Lower lobe of right lung (tissue), 2 donors: ENCODE measurements around the gene PIP5K1B. TPM values are rescaled to one million over a fixed set of nuclear protein-coding genes. Genes with fewer than 3 reads are reported as not detected.

Source experiments
- ATAC-seq, 2 donors: fragments of 200-7000 bp; cut with Tn5 transposase; one replicate each; pipeline ENCODE4 v1.9.1; 2020 to 2022; ENCODE audit warnings: mild to moderate bottlenecking in 2 of 2, moderate library complexity in 2 of 2
- DNase-seq: peaks from one replicate; pipeline ENCODE4 v3.0.0-alpha.2; 2020
- H3K27ac ChIP-seq: fragments of 200-600 bp; one replicate; pipeline ENCODE4 v1.8.0; 2022
- H3K27me3 ChIP-seq: fragments of 200-600 bp; one replicate; pipeline ENCODE4 v1.8.0; 2022; ENCODE audit warnings: low read depth
- H3K36me3 ChIP-seq: fragments of 200-600 bp; one replicate; pipeline ENCODE4 v1.8.0; 2022; ENCODE audit warnings: mild to moderate bottlenecking
- H3K4me1 ChIP-seq: fragments of 200-600 bp; one replicate; pipeline ENCODE4 v1.8.0; 2022
- H3K4me3 ChIP-seq: fragments of 200-600 bp; one replicate; pipeline ENCODE4 v1.8.0; 2022; ENCODE audit warnings: mild to moderate bottlenecking
- H3K9me3 ChIP-seq: fragments of 200-600 bp; one replicate; pipeline ENCODE4 v1.8.0; 2022
- intact Hi-C: fragments of 100-400 bp; cut with DNase I; formaldehyde crosslinking; loops from one replicate; pipeline ENCODE4 v1.11.0; 2022
- total RNA-seq: library from RNA; stranded (reverse); fragmentation: NEBNext Ultra II Directional; extraction: Animal tissue kit (Norgen Biotek cat#: 25700); gene quantifications from one replicate; pipeline ENCODE4 v1.2.1, GENCODE V29; 2021
- TF ChIP-seq, protein P1 (sequence below): fragments of 200-600 bp; IDR thresholded peaks from one replicate; pipeline ENCODE4 v1.8.0; 2022; ENCODE audit warnings: antibody characterized with exemption, mild to moderate bottlenecking
- donor health status: DM: no; HTN: yes; CAD: no; lungs with severe emphysema.

Gene PIP5K1B
- total RNA-seq, 1 donor from 2014 or later, result 35.9 TPM

DNA sequence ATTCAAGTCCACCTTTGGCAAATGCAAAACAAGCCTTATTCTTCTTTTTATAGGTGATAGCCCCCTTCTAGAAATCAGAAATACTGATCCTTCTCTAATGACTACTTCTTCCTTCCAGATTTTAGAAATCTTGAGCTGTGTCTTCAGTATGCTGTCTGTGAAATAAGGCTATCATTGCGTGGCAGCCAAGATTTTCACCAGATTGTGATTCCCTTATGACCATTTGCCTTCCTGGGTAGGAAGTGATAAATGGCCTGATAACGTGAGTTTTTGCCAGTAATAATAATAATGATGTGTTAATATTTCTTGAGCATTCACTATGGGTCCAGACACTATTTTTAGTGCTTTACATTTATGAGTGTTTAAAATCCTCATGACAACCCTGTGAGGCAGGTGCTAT, 80.9 kb downstream of the PIP5K1B start:
- Histone ChIP-seq H3K36me3 (peaks cover 6% of the 10 kb centered on the region), H3K27me3 (no peaks in the 10 kb centered on the region), H3K4me3 (no peak overlapping the region), H3K27ac (no peak overlapping the region), H3K9me3 (no peaks in the 10 kb centered on the region), H3K4me1 (peaks cover 48% of the 10 kb centered on the region)
- no peak for DNase-seq
- TF ChIP-seq, protein P1, sequence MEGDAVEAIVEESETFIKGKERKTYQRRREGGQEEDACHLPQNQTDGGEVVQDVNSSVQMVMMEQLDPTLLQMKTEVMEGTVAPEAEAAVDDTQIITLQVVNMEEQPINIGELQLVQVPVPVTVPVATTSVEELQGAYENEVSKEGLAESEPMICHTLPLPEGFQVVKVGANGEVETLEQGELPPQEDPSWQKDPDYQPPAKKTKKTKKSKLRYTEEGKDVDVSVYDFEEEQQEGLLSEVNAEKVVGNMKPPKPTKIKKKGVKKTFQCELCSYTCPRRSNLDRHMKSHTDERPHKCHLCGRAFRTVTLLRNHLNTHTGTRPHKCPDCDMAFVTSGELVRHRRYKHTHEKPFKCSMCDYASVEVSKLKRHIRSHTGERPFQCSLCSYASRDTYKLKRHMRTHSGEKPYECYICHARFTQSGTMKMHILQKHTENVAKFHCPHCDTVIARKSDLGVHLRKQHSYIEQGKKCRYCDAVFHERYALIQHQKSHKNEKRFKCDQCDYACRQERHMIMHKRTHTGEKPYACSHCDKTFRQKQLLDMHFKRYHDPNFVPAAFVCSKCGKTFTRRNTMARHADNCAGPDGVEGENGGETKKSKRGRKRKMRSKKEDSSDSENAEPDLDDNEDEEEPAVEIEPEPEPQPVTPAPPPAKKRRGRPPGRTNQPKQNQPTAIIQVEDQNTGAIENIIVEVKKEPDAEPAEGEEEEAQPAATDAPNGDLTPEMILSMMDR, result no peak
- ATAC-seq, result no peak
- intact Hi-C loops, result no loop called here

DNA sequence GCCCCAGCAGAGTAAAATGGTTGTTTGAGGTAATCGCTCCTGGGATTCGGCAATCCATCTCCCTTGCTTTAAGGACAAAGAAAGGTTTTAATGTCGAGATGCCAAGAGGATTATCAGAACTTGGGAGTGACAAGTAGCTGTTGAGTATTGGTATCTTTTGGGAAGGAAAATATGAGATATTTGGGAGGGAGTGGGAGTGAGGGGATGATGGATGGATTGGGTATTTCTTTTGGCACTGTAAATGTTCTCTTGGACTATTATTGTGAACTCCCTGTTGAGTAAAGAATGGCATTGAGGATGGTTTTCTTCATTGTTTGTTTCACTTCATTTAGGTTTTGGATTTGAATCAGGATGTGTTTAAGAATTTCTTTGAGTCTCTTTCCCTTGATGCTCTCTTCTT, 86.1 kb downstream of the PIP5K1B start:
- Histone ChIP-seq H3K9me3 (no peaks in the 10 kb centered on the region), H3K4me1 (peaks cover 6% of the 10 kb centered on the region), H3K36me3 (peaks cover 6% of the 10 kb centered on the region), H3K4me3 (no peak overlapping the region), H3K27ac (no peak overlapping the region), H3K27me3 (no peaks in the 10 kb centered on the region)
- TF ChIP-seq, protein P1, result no peak
- DNase-seq (no peak), ATAC-seq (no peak)
- intact Hi-C loops, result no loop called here

DNA sequence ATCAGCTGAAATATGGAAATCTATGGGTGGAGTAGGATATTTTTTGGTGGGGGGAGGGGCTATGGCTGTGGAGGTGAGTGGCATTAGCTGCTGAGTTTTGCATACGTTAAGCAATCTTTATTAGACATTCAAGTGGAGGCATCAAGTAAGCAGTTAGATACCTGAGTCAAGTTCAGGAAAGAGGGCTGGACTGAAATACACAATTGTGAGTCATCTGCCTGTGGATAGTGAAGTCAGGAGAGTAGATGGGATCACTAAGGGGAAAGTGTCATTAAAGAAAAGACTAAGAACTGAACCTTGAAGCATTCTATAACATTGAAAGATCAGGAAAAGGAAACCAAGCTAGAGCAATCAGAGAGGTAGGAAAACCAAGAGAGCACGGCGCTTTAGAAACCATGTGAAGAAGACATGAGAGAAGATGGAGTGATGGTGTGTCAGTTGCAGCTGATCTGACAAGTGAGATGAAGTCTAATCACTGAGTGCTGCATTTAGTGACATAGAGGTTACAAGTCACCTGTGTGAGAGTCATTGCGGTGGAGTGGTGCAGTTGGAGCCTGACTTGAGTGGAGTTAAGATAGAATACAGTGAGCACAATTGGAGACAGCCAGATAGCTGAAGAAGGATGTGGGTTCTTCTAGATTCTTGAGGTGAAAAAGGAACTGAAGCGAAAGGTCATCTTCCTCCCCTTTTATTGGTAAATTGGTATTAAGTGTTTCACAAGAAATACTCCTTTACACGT, 88.7 kb downstream of the PIP5K1B start:
- Histone ChIP-seq H3K4me1 (peaks cover 6% of the 10 kb centered on the region), H3K4me3 (no peak overlapping the region), H3K9me3 (no peaks in the 10 kb centered on the region), H3K27ac (no peak overlapping the region), H3K27me3 (no peaks in the 10 kb centered on the region), H3K36me3 (no peaks in the 10 kb centered on the region)
- DNase-seq, result no peak
- intact Hi-C loops, result no loop called here
- TF ChIP-seq, protein P1, result no peak
- peak in 1 of 2 donors; percentile 49 for ATAC-seq

DNA sequence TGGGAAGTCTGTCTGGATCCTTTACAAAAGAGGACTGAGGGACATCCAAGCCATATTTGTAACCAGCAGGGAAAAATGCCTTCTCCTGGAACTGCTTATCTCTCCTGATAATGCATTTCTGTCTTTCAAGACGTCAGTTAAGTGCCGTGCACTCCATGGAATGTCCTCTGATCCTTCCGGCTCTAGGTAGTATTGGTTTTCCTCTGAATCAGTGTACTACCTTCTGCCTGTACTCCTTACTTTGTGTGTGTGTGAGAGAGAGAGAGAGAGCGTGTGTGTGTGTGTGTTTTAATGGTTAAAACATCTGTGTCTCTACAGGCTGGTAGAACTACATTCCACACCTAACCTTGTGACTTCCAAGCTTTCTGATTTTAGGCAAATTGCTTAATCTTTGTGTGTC, 89.9 kb downstream of the PIP5K1B start:
- no peaks in the 10 kb centered on the region for H3K27me3 ChIP-seq
- H3K9me3 ChIP-seq, result no peaks in the 10 kb centered on the region
- intact Hi-C loops, result no loop called here
- H3K4me3 ChIP-seq, result no peak overlapping the region
- no peaks in the 10 kb centered on the region for H3K36me3 ChIP-seq
- TF ChIP-seq, protein P1, result no peak
- H3K27ac ChIP-seq, result no peak overlapping the region
- peak; percentile 81 to 90 for ATAC-seq
- DNase-seq, result no peak
- peaks cover 6% of the 10 kb centered on the region for H3K4me1 ChIP-seq

DNA sequence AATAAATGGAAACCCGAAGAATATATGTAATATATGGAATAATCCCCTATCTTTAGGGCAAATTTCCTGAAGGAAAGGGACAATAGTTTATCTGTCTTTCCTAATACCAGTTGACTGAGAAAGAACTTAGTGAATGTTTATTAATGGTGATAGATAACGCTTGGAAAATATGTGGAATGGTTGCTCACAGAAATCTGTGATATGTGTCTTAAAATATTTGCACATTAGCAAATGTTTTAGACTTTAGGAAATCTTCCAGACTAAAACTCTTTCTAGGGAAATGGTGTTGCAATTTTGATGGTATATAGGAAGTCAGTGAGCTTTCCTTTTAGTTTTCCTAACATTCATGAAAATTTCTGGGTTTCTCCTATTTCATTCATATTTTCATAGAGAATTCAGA, 90.4 kb downstream of the PIP5K1B start:
- no peaks in the 10 kb centered on the region for H3K36me3 ChIP-seq
- intact Hi-C loops, result no loop called here

More for the DNA sequence above, 90.4 kb downstream of the PIP5K1B start:
- TF ChIP-seq, protein P1, result no peak
- DNase-seq (no peak), ATAC-seq (no peak)
- Histone ChIP-seq H3K27me3 (no peaks in the 10 kb centered on the region), H3K27ac (no peak overlapping the region), H3K9me3 (no peaks in the 10 kb centered on the region), H3K4me1 (peaks cover 6% of the 10 kb centered on the region), H3K4me3 (no peak overlapping the region)
